Astrocyte of the hippocampus (primary cell): ENCODE results near the gene MYO15B.
"Not testable (repeated sequence)": the region's sequence is repeated elsewhere in the genome, so short reads cannot be mapped to it uniquely, and the experiment has no call there.

Experiments used
- DNase-seq: peaks from one replicate; pipeline ENCODE4 v3.0.0; 2011; ENCODE audit warnings: low read depth, low spot score

Gene MYO15B

GRCh38 chr17:75575728-75576127 lies 11.9 kb upstream of the MYO15B start:
- no peak for DNase-seq

- no peak for DNase-seq
Measured at GRCh38 chr17:75576661-75577060, 10.9 kb upstream of the MYO15B start.

- DNase-seq = not testable (repeated sequence)
Measured at GRCh38 chr17:75581121-75581725, 6.4 kb upstream of the MYO15B start.

GRCh38 chr17:75583197-75583596 lies 4.4 kb upstream of the MYO15B start:
- not testable (repeated sequence) for DNase-seq

GRCh38 chr17:75584849-75585175 lies 2.8 kb upstream of the MYO15B start:
- no peak for DNase-seq

GRCh38 chr17:75588596-75589011 lies 1.0 kb downstream of the MYO15B start:
- DNase-seq = no peak

GRCh38 chr17:75589012-75589918 lies 1.7 kb downstream of the MYO15B start:
- DNase-seq = peak; percentile 96

GRCh38 chr17:75589919-75590303 lies 2.3 kb downstream of the MYO15B start:
- no peak for DNase-seq

GRCh38 chr17:75590314-75590761 lies 2.7 kb downstream of the MYO15B start:
- DNase-seq = no peak

- no peak for DNase-seq
Measured at GRCh38 chr17:75590849-75591721, 3.5 kb downstream of the MYO15B start.

- no peak for DNase-seq
Measured at GRCh38 chr17:75591722-75592302, 4.2 kb downstream of the MYO15B start.

- no peak for DNase-seq
Measured at GRCh38 chr17:75592348-75593020, 4.9 kb downstream of the MYO15B start.

- not testable (repeated sequence) for DNase-seq
Measured at GRCh38 chr17:75593430-75593829, 5.8 kb downstream of the MYO15B start.

- no peak for DNase-seq
Measured at GRCh38 chr17:75594499-75595283, 7.1 kb downstream of the MYO15B start.

- no peak for DNase-seq
Measured at GRCh38 chr17:75595284-75595919, 7.8 kb downstream of the MYO15B start.

GRCh38 chr17:75595920-75596313 lies 8.3 kb downstream of the MYO15B start:
- no peak for DNase-seq

- no peak for DNase-seq
Measured at GRCh38 chr17:75596320-75597087, 8.9 kb downstream of the MYO15B start.

GRCh38 chr17:75601057-75601987 lies 13.7 kb downstream of the MYO15B start:
- DNase-seq = peak; percentile 40
